BLaER1 treated with 17β-estradiol and CSF1 and Interleukin-3, amounts not matched to agents 10 nM and 100 nM (cell line): Measurements from ENCODE around the gene NR1H3.

ENCODE experiments used
- H3K27ac ChIP-seq, 11 experiments: shearing (Covaris generic); formaldehyde crosslinking; 2 replicates each; pipeline ENCODE4 v1.8.1; 2022
- H3K27me3 ChIP-seq, 11 experiments: shearing (Covaris generic); formaldehyde crosslinking; 2 replicates each; pipeline ENCODE4 v1.8.1; 2022
- H3K36me3 ChIP-seq, 11 experiments: shearing (Covaris generic); formaldehyde crosslinking; 2 replicates each; pipeline ENCODE4 v1.8.1; 2022
- H3K4me1 ChIP-seq, 10 experiments: shearing (Covaris generic); formaldehyde crosslinking; 2 replicates each; pipeline ENCODE4 v1.8.1; 2022
- H3K4me2 ChIP-seq, 11 experiments: shearing (Covaris generic); formaldehyde crosslinking; 2 replicates each; pipeline ENCODE4 v1.8.1; 2022
- H3K4me3 ChIP-seq, 10 experiments: shearing (Covaris generic); formaldehyde crosslinking; 2 replicates each; pipeline ENCODE4 v1.8.1; 2022
- H3K9ac ChIP-seq, 11 experiments: shearing (Covaris generic); formaldehyde crosslinking; 2 replicates each; pipeline ENCODE4 v1.8.1; 2022
- H3K9me3 ChIP-seq, 11 experiments: shearing (Covaris generic); formaldehyde crosslinking; replicated peaks in 1 of 11; 2 replicates each; pipeline ENCODE4 v1.8.1; 2022
- H4K20me1 ChIP-seq, 11 experiments: shearing (Covaris generic); formaldehyde crosslinking; 2 replicates each; pipeline ENCODE4 v1.8.1; 2022
- Cebpa-rat ChIP-seq, 11 experiments: shearing (Covaris generic); IDR thresholded peaks; 2 replicates each; pipeline ENCODE4 v1.8.1; 2022

Gene NR1H3

GRCh38 chr11:47276923-47277322 is 19.1 kb downstream of the NR1H3 start:
- H3K36me3 ChIP-seq = peaks cover 0 to 90% (median 84%) of the 10 kb centered on the region in 11 experiments; a peak in 21 of 22 replicates
- peaks cover 36 to 95% (median 62%) of the 10 kb centered on the region in 11 experiments for H4K20me1 ChIP-seq

DNA sequence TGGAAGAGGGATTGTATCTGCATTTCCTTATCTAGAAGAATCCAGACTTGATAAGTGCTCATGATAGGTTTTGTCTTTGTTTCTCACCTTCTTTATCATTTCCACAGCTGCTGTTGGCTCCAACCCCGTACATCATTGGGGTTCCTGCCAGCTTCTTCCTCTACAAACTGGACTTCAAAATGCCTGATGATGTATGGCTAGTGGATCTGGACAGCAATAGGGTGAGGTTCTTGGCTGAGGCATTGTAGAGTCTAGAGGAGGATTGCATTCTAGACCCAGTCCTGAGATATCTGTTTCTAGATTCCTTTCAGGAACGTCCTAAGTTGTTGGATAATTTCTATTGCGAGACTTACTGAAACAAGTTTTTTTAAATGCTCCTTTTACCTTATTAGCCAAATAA is 20.3 kb downstream of the NR1H3 start:
- no peak overlapping the region for H3K4me2 ChIP-seq
- no peak overlapping the region for H3K9ac ChIP-seq
- peaks cover 25 to 92% (median 51%) of the 10 kb centered on the region in 11 experiments for H4K20me1 ChIP-seq
- no peak for TF ChIP-seq Cebpa-rat (IDR thresholded peaks at IDR 0.05)
- H3K9me3 ChIP-seq = no peaks in the 10 kb centered on the region
- no peak overlapping the region for H3K27ac ChIP-seq
- H3K4me3 ChIP-seq = no peak overlapping the region
- peaks cover 2 to 20% (median 8%) of the 10 kb centered on the region in 10 experiments for H3K4me1 ChIP-seq
- no peaks in the 10 kb centered on the region for H3K27me3 ChIP-seq
- H3K36me3 ChIP-seq = peaks cover 0 to 100% (median 96%) of the 10 kb centered on the region in 11 experiments; a peak in 21 of 22 replicates

More at GRCh38 chr11:47276923-47277322, 19.1 kb downstream of the NR1H3 start:
- peak overlapping the region in 1 of 11 experiments; percentile 26; a peak in 1 of 22 replicates for H3K9ac ChIP-seq
- H3K4me2 ChIP-seq = peak overlapping the region in 4 of 11 experiments; percentile 15 to 60 (median 32); a peak in 6 of 22 replicates
- no peak overlapping the region for H3K27ac ChIP-seq
- H3K4me1 ChIP-seq = peaks cover 14 to 31% (median 19%) of the 10 kb centered on the region in 10 experiments
- TF ChIP-seq Cebpa-rat (IDR thresholded peaks at IDR 0.05) = peak in 2 of 11 experiments; percentile 31 to 60; a peak in 3 of 22 replicates
- no peak overlapping the region for H3K4me3 ChIP-seq
- H3K27me3 ChIP-seq = no peaks in the 10 kb centered on the region
- H3K9me3 ChIP-seq = no peaks in the 10 kb centered on the region

DNA sequence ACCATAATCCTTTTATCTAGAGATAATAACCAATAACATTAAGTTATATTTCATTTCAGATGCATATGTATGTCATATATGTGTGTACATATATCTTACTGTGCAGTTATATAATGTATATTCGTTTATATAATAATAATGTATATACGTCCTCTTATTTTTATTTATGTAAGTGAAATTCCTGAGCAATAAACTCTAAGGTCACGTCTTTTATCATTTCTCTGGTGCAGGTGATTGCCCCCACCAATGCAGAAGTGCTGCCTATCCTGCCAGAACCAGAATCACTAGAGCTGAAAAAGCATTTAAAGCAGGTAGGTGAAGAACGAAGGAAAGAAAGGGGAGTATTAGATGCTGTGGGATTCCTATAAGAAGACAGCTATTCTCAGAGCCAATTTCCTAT is 21.0 kb downstream of the NR1H3 start:
- Histone ChIP-seq H3K4me3 (no peak overlapping the region), H3K4me1 (peaks cover 0 to 16% (median 5%) of the 10 kb centered on the region in 10 experiments; a peak in 11 of 20 replicates), H3K27me3 (no peaks in the 10 kb centered on the region), H3K9ac (no peak overlapping the region), H4K20me1 (peaks cover 17 to 90% (median 43%) of the 10 kb centered on the region in 11 experiments), H3K4me2 (no peak overlapping the region), H3K9me3 (no peaks in the 10 kb centered on the region), H3K36me3 (peaks cover 0 to 100% (median 100%) of the 10 kb centered on the region in 11 experiments; a peak in 21 of 22 replicates), H3K27ac (no peak overlapping the region)
- no peak for TF ChIP-seq Cebpa-rat (IDR thresholded peaks at IDR 0.05)

GRCh38 chr11:47280099-47280498 is 22.3 kb downstream of the NR1H3 start:
- no peak overlapping the region for H3K9ac ChIP-seq
- no peak overlapping the region for H3K27ac ChIP-seq
- peaks cover 0 to 16% (median 5%) of the 10 kb centered on the region in 10 experiments; a peak in 11 of 20 replicates for H3K4me1 ChIP-seq
- H3K36me3 ChIP-seq = peaks cover 0 to 100% (median 100%) of the 10 kb centered on the region in 11 experiments; a peak in 21 of 22 replicates
- TF ChIP-seq Cebpa-rat (IDR thresholded peaks at IDR 0.05) = no peak
- no peaks in the 10 kb centered on the region for H3K27me3 ChIP-seq
- no peaks in the 10 kb centered on the region for H3K9me3 ChIP-seq
- H3K4me2 ChIP-seq = no peak overlapping the region
- no peak overlapping the region for H3K4me3 ChIP-seq
- H4K20me1 ChIP-seq = peaks cover 4 to 90% (median 30%) of the 10 kb centered on the region in 11 experiments; a peak in 21 of 22 replicates

DNA sequence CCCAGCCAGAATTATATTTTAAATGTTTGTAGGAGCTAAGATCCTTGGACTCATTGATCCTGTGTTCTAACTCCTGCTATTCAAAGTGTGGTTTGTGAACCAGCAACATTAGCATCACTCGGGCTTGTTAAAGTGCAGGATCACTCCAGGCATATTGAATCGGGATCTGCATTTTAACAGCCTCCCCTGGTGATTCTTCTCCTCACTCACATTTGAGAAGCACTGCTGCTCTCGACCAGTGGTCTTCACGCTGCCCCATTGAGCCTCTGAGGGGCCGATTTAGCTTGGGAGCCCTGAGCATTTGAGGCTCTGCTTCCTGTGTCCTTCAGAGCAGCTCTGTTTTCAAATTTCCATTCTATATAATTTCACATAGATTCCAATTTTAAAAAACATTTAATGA is 23.1 kb downstream of the NR1H3 start:
- TF ChIP-seq Cebpa-rat (IDR thresholded peaks at IDR 0.05) = no peak
- Histone ChIP-seq H3K36me3 (peaks cover 0 to 100% (median 100%) of the 10 kb centered on the region in 11 experiments; a peak in 21 of 22 replicates), H3K4me2 (no peak overlapping the region), H3K27ac (no peak overlapping the region), H3K27me3 (no peaks in the 10 kb centered on the region), H3K9me3 (no peaks in the 10 kb centered on the region), H3K4me3 (no peak overlapping the region), H3K9ac (no peak overlapping the region), H4K20me1 (peaks cover 0 to 89% (median 23%) of the 10 kb centered on the region in 11 experiments; a peak in 20 of 22 replicates), H3K4me1 (peaks cover 0 to 14% (median 5%) of the 10 kb centered on the region in 10 experiments; a peak in 11 of 20 replicates)

GRCh38 chr11:47282462-47282861 is 24.7 kb downstream of the NR1H3 start:
- Histone ChIP-seq H3K27ac (no peak overlapping the region), H3K4me3 (no peak overlapping the region), H3K4me2 (no peak overlapping the region), H3K4me1 (no peaks in the 10 kb centered on the region), H3K9me3 (no peaks in the 10 kb centered on the region), H4K20me1 (peaks cover 0 to 84% (median 7%) of the 10 kb centered on the region in 11 experiments; a peak in 12 of 22 replicates), H3K36me3 (peaks cover 0 to 100% (median 100%) of the 10 kb centered on the region in 11 experiments; a peak in 21 of 22 replicates), H3K27me3 (no peaks in the 10 kb centered on the region), H3K9ac (no peak overlapping the region; a peak in 1 of 22 replicates)
- no peak for TF ChIP-seq Cebpa-rat (IDR thresholded peaks at IDR 0.05)

- no peaks in the 10 kb centered on the region for H3K9me3 ChIP-seq
- H3K36me3 ChIP-seq = peaks cover 0 to 100% (median 100%) of the 10 kb centered on the region in 11 experiments; a peak in 21 of 22 replicates
- no peak overlapping the region for H3K4me2 ChIP-seq
- H4K20me1 ChIP-seq = peaks cover 0 to 87% (median 12%) of the 10 kb centered on the region in 11 experiments; a peak in 12 of 22 replicates
- no peak overlapping the region for H3K4me3 ChIP-seq
- no peaks in the 10 kb centered on the region for H3K27me3 ChIP-seq
- 0 out of 22 replicates have a peak overlapping the region, but pooled peaks of 1 of the 11 experiments have one; percentile 18 for H3K9ac ChIP-seq
- H3K4me1 ChIP-seq = no peaks in the 10 kb centered on the region
- no peak overlapping the region for H3K27ac ChIP-seq
- TF ChIP-seq Cebpa-rat (IDR thresholded peaks at IDR 0.05) = no peak
These were observed 26.4 kb downstream of the NR1H3 start for GRCh38 chr11:47284151-47284550.

DNA sequence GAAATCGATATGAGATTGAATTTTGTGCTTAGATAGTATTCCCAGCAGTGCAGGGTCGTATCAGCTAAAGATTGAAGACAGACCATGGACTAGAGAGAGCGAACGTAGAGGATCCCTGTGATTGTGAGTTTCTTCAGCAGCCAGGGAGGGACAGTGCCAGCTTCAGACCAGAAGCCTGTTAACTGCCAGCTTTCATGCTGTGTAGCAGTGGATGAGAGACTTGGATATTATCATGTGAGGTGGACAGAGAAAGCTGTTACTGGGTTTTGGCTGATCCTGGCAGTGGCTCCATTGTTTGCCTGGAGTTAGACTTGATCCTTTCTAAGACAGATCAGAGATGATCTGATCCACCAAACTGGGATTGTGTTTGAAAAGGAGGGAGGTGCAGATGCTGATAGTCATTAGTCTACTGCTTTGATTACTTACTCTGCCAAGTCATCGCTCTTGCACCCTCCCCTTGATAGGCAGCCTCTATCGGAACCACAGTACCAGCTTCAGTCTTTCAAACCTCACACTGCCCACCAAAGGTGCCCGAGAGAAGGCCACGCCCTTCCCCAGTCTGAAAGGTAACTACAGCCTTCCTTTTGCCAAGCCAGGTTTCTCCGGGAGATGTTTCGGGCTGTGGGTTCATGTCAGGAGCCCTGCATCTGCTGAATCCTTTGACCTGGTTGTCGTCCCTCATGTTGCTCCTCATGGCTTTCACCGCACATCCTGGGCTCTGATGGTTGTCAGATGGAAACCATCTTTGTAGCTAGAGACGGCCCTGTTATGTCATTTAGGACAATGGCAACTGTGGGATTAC is 28.4 kb downstream of the NR1H3 start:
- H3K4me3 ChIP-seq = no peak overlapping the region
- no peak overlapping the region for H3K4me2 ChIP-seq
- H3K9ac ChIP-seq = no peak overlapping the region
- H3K36me3 ChIP-seq = peaks cover 0 to 100% (median 100%) of the 10 kb centered on the region in 11 experiments; a peak in 21 of 22 replicates
- H3K4me1 ChIP-seq = no peaks in the 10 kb centered on the region
- no peaks in the 10 kb centered on the region for H3K27me3 ChIP-seq
- H3K27ac ChIP-seq = no peak overlapping the region
- H3K9me3 ChIP-seq = no peaks in the 10 kb centered on the region
- H4K20me1 ChIP-seq = peaks cover 0 to 83% (median 12%) of the 10 kb centered on the region in 11 experiments; a peak in 12 of 22 replicates
- TF ChIP-seq Cebpa-rat (IDR thresholded peaks at IDR 0.05) = no peak

DNA sequence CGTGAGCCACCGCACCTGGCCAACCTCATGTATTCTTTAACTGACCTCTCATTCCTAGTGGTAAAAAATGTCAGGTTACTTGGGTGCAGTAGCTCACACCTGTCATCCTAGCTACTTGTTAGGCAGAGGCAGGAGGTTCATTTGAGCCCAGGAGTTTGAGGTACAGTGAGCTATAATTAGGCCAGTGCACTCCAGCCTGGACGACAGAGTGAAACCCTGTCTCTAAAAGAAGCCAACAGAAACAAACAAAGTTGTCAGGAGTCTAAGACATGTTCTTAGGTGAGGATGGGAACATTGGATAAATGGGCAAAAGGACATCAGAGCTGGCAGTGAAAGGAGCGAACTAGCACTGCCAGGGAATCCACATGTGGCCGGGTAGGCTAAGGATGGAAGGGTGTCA is 30.3 kb downstream of the NR1H3 start:
- Histone ChIP-seq H4K20me1 (peaks cover 0 to 94% (median 12%) of the 10 kb centered on the region in 11 experiments; a peak in 12 of 22 replicates), H3K36me3 (peaks cover 0 to 100% (median 100%) of the 10 kb centered on the region in 11 experiments; a peak in 21 of 22 replicates), H3K9ac (peak overlapping the region in 1 of 11 experiments; percentile 13; a peak in 1 of 22 replicates), H3K27me3 (no peaks in the 10 kb centered on the region), H3K4me1 (no peaks in the 10 kb centered on the region), H3K27ac (peak overlapping the region in 2 of 11 experiments; percentile 6 to 34; a peak in 1 of 22 replicates), H3K9me3 (no peaks in the 10 kb centered on the region), H3K4me3 (no peak overlapping the region), H3K4me2 (no peak overlapping the region)
- no peak for TF ChIP-seq Cebpa-rat (IDR thresholded peaks at IDR 0.05)
